SK-N-SH (cell line): Measurements from ENCODE around the gene EXPH5. TPM values are rescaled to one million over a fixed set of nuclear protein-coding genes. Genes with fewer than 3 reads are reported as not detected.

ENCODE experiments used
- CTCF ChIA-PET: fragments of 300-600, 350-600 bp; formaldehyde crosslinking; extraction: SDS; loops from one replicate; lab custom pipeline; 2021; lab: Yijun Ruan, JAX
- POLR2A ChIA-PET: fragments of 350-600 bp; sonication (Branson Sonifier 250); formaldehyde crosslinking; extraction: SDS; loops from one replicate; lab custom pipeline; 2020; ENCODE audit warnings: antibody characterized with exemption, inconsistent platforms; lab: Yijun Ruan, JAX
- DNase-seq: peaks from one replicate; pipeline ENCODE4 v3.0.0; 2012
- H2AFZ ChIP-seq: fragments of 200-600 bp; sonication (generic); 2 replicates; pipeline ENCODE4 v1.8.1; 2016; ENCODE audit warnings: antibody characterized with exemption, mild to moderate bottlenecking, low read depth
- H3F3A ChIP-seq: fragments of 200-600 bp; sonication (generic); replicated peaks from 2 replicates; pipeline ENCODE3; 2016; ENCODE audit warnings: antibody characterized with exemption, mild to moderate bottlenecking; ENCODE audit not compliant: insufficient read depth
- H3K27ac ChIP-seq, 2 experiments: fragments of 200-500 bp in 1 of 2; fragments of 200-600 bp in 1 of 2; sonication (Bioruptor generic) in 1 of 2; sonication (generic), shearing (Covaris generic) in 1 of 2; 2 replicates each; pipeline versions ENCODE4 v1.5.1 to v1.6.1; 2014 to 2016; ENCODE audit warnings: low read depth in 2 of 2, inconsistent platforms in 1 of 2, low read length in 1 of 2, mild to moderate bottlenecking in 1 of 2, mixed read lengths in 1 of 2
- H3K27me3 ChIP-seq: fragments of 200-600 bp; sonication (generic), shearing (Covaris generic); 2 replicates; pipeline ENCODE4 v1.6.1; 2016; ENCODE audit warnings: mixed run types; ENCODE audit not compliant: insufficient read depth
- H3K36me3 ChIP-seq, 2 experiments: fragments of 200-500 bp in 1 of 2; fragments of 200-600 bp in 1 of 2; sonication (Bioruptor generic) in 1 of 2; sonication (generic) in 1 of 2; replicated peaks in 1 of 2; 2 replicates each; pipeline versions ENCODE3 to v1.5.1; 2014 to 2016; ENCODE audit warnings: low read length in 1 of 2, mild to moderate bottlenecking in 1 of 2; ENCODE audit not compliant: insufficient read depth in 2 of 2, control insufficient read depth in 1 of 2
- H3K4me1 ChIP-seq, 2 experiments: fragments of 200-500 bp in 1 of 2; fragments of 200-600 bp in 1 of 2; sonication (Bioruptor generic) in 1 of 2; sonication (generic), shearing (Covaris generic) in 1 of 2; 2 replicates each; pipeline versions ENCODE4 v1.5.1 to v1.6.1; 2014 to 2016; ENCODE audit warnings: low read depth in 1 of 2, low read length in 1 of 2, mixed run types in 1 of 2; ENCODE audit not compliant: insufficient read depth in 2 of 2, control insufficient read depth in 1 of 2
- H3K4me2 ChIP-seq: fragments of 200-600 bp; sonication (generic), shearing (Covaris generic); 2 replicates; pipeline ENCODE4 v1.6.1; 2017; ENCODE audit warnings: mixed run types
- H3K4me3 ChIP-seq, 2 experiments: fragments of 200-500 bp in 1 of 2; fragments of 200-600 bp in 1 of 2; sonication (Bioruptor generic) in 1 of 2; sonication (generic), shearing (Covaris generic) in 1 of 2; 2 replicates each; pipeline versions ENCODE4 v1.5.1 to v1.8.1; 2014 to 2016; ENCODE audit warnings: low read depth in 2 of 2, inconsistent platforms in 1 of 2, low read length in 1 of 2, mild to moderate bottlenecking in 1 of 2, mixed read lengths in 1 of 2, moderate library complexity in 1 of 2
- H3K79me2 ChIP-seq: fragments of 200-600 bp; sonication (generic); 2 replicates; pipeline ENCODE4 v1.8.1; 2017; ENCODE audit warnings: mild to moderate bottlenecking; ENCODE audit not compliant: insufficient read depth
- H3K9ac ChIP-seq: fragments of 200-600 bp; sonication (generic); 2 replicates; pipeline ENCODE4 v1.6.1; 2017; ENCODE audit warnings: mixed run types
- H3K9me2 ChIP-seq: fragments of 200-600 bp; sonication (generic); 2 replicates; pipeline ENCODE4 v1.6.1; 2017; ENCODE audit warnings: mixed run types
- H3K9me3 ChIP-seq: fragments of 200-600 bp; sonication (generic); 2 replicates; pipeline ENCODE4 v1.6.1; 2017; ENCODE audit warnings: mixed run types, mild to moderate bottlenecking, moderate library complexity
- H4K20me1 ChIP-seq: fragments of 200-600 bp; sonication (generic); 2 replicates; pipeline ENCODE4 v1.6.1; 2017; ENCODE audit warnings: mild to moderate bottlenecking, mixed run types; ENCODE audit not compliant: insufficient read depth
- CTCF ChIP-seq: fragments of 200-600 bp; sonication (generic); IDR thresholded peaks from 2 replicates; pipeline ENCODE4 v1.6.1; 2017; ENCODE audit warnings: antibody characterized with exemption, mild to moderate bottlenecking, moderate library complexity
- ELF1 ChIP-seq: IDR thresholded peaks from 2 replicates; pipeline ENCODE4 v1.4.0; 2012
- FOSL2 ChIP-seq: IDR thresholded peaks from 2 replicates; pipeline ENCODE4 v1.4.0; 2012; ENCODE audit warnings: low read depth, mild to moderate bottlenecking, moderate library complexity, borderline replicate concordance
- FOXM1 ChIP-seq: IDR thresholded peaks from 2 replicates; pipeline ENCODE4 v1.4.0; 2012; ENCODE audit warnings: low read depth, mild to moderate bottlenecking
- GABPA ChIP-seq: IDR thresholded peaks from 2 replicates; pipeline ENCODE4 v1.4.0; 2012; ENCODE audit warnings: low read depth, mild to moderate bottlenecking
- MEF2A ChIP-seq: IDR thresholded peaks from 2 replicates; pipeline ENCODE4 v1.4.0; 2012; ENCODE audit warnings: low read depth, borderline replicate concordance
- PBX3 ChIP-seq: IDR thresholded peaks from 2 replicates; pipeline ENCODE4; 2012
- RAD21 ChIP-seq: IDR thresholded peaks from 2 replicates; pipeline ENCODE4 v1.6.1; 2012; ENCODE audit warnings: mild to moderate bottlenecking, low read length
- SIN3A ChIP-seq: IDR thresholded peaks from 2 replicates; pipeline ENCODE4 v1.6.1; 2012; ENCODE audit warnings: low read depth, mild to moderate bottlenecking, low read length, moderate library complexity, borderline replicate concordance
- SMC3 ChIP-seq: IDR thresholded peaks from 2 replicates; pipeline ENCODE4 v1.6.1; 2012; ENCODE audit warnings: low read depth, low read length, improper control_type of control experiment
- TAF1 ChIP-seq: IDR thresholded peaks from 2 replicates; pipeline ENCODE4 v1.6.1; 2012; ENCODE audit warnings: low read depth, mild to moderate bottlenecking, low read length, moderate library complexity, borderline replicate concordance
- TCF12 ChIP-seq: IDR thresholded peaks from 2 replicates; pipeline ENCODE4 v1.4.0; 2012
- ZBTB33 ChIP-seq: IDR thresholded peaks from 2 replicates; pipeline ENCODE4 v1.4.0; 2012; ENCODE audit warnings: low read depth, borderline replicate concordance
- WGBS: methylation state at CpG from one replicate; pipeline ENCODE4 v1.1.6; 2017; ENCODE audit warnings: low lambda C conversion rate; 5-methylcytosine and 5-hydroxymethylcytosine counted together
- polyA plus RNA-seq, 3 experiments: library from polyadenylated mRNA; depleted of rRNA; stranded (reverse); fragments of >200 nt; gene quantifications; 2 replicates each; pipeline ENCODE4 v1.2.3, GENCODE V29; 2012
- TF ChIP-seq, protein P1 (sequence below): fragments of 150-350 bp; IDR thresholded peaks from 2 replicates; pipeline ENCODE4 v1.6.1; 2016; ENCODE audit warnings: mild to moderate bottlenecking, low read depth, low read length

The EXPH5 gene
- polyA plus RNA-seq, 1 of the 3 experiments (the other 2 are of a cell fraction), result 0.05 TPM

- DNase-seq, result no peak
- Histone ChIP-seq H4K20me1 (no peaks in the 10 kb centered on the region), H3K4me3 (no peak overlapping the region), H3K79me2 (no peaks in the 10 kb centered on the region), H3K27me3 (no peaks in the 10 kb centered on the region), H3K4me1 (peaks cover 0 to 4% of the 10 kb centered on the region in 2 experiments; a peak in 1 of 4 replicates), H3K27ac (no peak overlapping the region), H3F3A (no peaks in the 10 kb centered on the region), H3K4me2 (no peak overlapping the region), H3K9ac (no peak overlapping the region), H2AFZ (no peak overlapping the region), H3K9me2 (no peaks in the 10 kb centered on the region), H3K36me3 (no peaks in the 10 kb centered on the region), H3K9me3 (no peaks in the 10 kb centered on the region)
- WGBS, result 61% methylated on average over 3 of the region's 3 CpGs
- ChIA-PET POLR2A (no interaction called here), CTCF (interaction anchor here (0.5 to 1.4 kb wide), 2 partner anchors 11 to 279 kb away, joined by 3 read pairs; no protein-coding TSS in a partner anchor)
- TF ChIP-seq, protein P1, sequence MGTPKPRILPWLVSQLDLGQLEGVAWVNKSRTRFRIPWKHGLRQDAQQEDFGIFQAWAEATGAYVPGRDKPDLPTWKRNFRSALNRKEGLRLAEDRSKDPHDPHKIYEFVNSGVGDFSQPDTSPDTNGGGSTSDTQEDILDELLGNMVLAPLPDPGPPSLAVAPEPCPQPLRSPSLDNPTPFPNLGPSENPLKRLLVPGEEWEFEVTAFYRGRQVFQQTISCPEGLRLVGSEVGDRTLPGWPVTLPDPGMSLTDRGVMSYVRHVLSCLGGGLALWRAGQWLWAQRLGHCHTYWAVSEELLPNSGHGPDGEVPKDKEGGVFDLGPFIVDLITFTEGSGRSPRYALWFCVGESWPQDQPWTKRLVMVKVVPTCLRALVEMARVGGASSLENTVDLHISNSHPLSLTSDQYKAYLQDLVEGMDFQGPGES, result no peak
- TF ChIP-seq GABPA (no peak), SIN3A (no peak), RAD21 (no peak), PBX3 (no peak), TCF12 (no peak), TAF1 (no peak), FOXM1 (no peak), SMC3 (no peak), ZBTB33 (no peak), ELF1 (no peak), MEF2A (no peak), CTCF (no peak), FOSL2 (no peak)
These were observed 44.2 kb downstream of the EXPH5 start for GRCh38 chr11:108549319-108549885.
